Measurements from ENCODE around the gene FUBP3.

The FUBP3 gene

GRCh38 chr9:130663977-130664250, 84.5 kb downstream of the FUBP3 start:
- DNase-seq (ENCODE audit: low read depth), result no peak
- no peak overlapping the region for H3K4me3 ChIP-seq (ENCODE audit: control insufficient read depth, low read depth, low read length)
- no peak for TF ChIP-seq CTCF (conservative IDR thresholded peaks at IDR 0.05; ENCODE audit: control insufficient read depth, insufficient read depth, low read depth, low read length)

- DNase-seq (ENCODE audit: low read depth), result no peak
- TF ChIP-seq CTCF (conservative IDR thresholded peaks at IDR 0.05; ENCODE audit: control insufficient read depth, insufficient read depth, low read depth, low read length), result no peak
- no peak within 1 kb of the TSS for H3K4me3 ChIP-seq (ENCODE audit: control insufficient read depth, low read depth, low read length)
These were observed 85.1 kb downstream of the FUBP3 start, which contains the start of gene PRDM12 for GRCh38 chr9:130664251-130665028. Gene PRDM12, plus strand, starts transcription at chr9:130664594. Its CDS starts 60 bp downstream, at chr9:130664654.

DNA sequence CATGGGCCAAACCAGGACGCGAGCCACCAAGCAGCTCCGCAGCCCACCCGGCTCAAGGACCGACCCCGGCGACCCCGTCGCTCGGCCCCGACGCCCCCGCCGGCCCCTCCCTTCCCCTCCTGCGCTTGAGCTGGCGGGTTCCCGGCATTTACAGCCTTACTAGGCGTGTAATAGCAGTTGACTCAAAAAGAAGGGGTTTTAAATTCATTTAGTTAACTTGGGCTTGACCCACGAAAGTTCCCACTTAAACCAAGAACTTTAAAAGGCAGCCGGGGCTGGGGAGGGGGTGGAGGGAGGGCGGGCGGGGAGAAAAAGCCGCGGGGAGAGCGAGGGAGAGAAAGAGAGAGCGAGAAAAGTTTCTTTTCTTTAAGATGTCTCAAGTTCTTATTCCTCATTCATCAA, 85.7 kb downstream of the FUBP3 start:
- TF ChIP-seq CTCF (conservative IDR thresholded peaks at IDR 0.05; ENCODE audit: control insufficient read depth, insufficient read depth, low read depth, low read length), result no peak
- no peak for DNase-seq (ENCODE audit: low read depth)
- H3K4me3 ChIP-seq (ENCODE audit: control insufficient read depth, low read depth, low read length), result no peak overlapping the region

DNA sequence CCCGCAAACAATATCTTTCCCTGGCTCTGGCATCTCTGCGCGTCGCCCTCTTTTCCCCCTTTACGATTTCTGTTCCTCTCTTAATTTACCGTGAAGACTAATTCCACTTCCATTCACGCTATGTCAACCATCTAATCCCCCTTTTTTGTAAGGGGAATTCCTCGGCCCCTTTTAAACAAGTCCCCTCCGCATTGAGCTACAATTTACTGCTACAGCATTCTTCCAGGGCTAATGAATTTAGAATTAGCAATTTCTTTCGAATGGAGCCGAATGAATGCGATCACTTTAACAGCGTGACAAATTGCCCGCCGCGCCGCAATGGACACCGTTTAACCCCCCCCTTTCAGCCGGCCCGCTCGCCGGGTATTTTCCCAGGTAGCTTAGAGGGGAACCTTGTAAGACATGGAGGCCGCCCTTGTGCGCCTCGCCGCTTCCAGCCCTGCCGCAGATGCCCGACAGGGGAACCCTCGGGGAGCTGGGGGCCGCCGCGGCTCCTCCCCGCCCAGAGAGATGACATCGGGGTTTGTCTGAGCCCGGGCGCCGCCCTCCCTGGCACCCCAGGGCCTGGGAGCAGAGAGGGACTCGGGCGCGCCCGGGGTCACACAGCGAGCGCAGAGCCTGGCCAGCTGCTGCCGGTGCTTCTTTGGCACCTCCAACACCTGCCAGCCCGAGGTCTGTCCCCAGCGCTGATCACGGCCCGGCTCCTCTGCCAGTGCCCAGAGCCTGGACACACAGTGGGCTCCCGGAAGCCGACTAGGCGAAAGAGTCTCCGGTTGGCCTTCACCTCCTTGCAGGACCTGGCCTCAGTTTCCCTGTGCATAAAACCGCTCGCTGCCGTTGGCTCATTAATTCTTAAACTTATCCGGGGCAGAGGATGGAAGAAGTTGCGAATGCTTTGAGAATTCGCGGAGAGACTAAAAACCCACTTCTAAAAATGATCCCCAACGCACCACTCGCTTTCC, 86.3 kb downstream of the FUBP3 start:
- H3K4me3 ChIP-seq (ENCODE audit: control insufficient read depth, low read depth, low read length), result no peak overlapping the region
- no peak for TF ChIP-seq CTCF (conservative IDR thresholded peaks at IDR 0.05; ENCODE audit: control insufficient read depth, insufficient read depth, low read depth, low read length)

GRCh38 chr9:130666393-130667119, 87.2 kb downstream of the FUBP3 start:
- H3K4me3 ChIP-seq (ENCODE audit: control insufficient read depth, low read depth, low read length), result no peak overlapping the region
- no peak for TF ChIP-seq CTCF (conservative IDR thresholded peaks at IDR 0.05; ENCODE audit: control insufficient read depth, insufficient read depth, low read depth, low read length)
- no peak for DNase-seq (ENCODE audit: low read depth)

More for the DNA sequence above, 86.3 kb downstream of the FUBP3 start:
- no peak for DNase-seq (ENCODE audit: low read depth)

DNA sequence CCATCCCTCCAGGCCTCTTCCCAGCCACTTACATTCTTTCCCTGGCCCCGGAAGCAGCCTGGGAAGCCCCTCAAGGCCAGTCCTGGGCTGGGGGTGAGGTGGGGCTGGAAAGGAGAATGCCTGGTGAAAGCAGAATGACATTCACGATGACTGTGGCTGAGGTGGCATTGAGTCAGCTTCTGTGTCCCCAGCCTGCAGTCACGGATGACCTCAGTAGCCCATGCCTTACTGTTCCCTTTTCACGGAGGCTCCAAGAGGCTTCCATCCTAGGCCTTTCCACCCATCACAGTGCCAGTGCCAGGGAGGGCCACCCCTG, 87.7 kb downstream of the FUBP3 start:
- no peak for TF ChIP-seq CTCF (conservative IDR thresholded peaks at IDR 0.05; ENCODE audit: control insufficient read depth, insufficient read depth, low read depth, low read length)
- DNase-seq (ENCODE audit: low read depth), result no peak
- no peak overlapping the region for H3K4me3 ChIP-seq (ENCODE audit: control insufficient read depth, low read depth, low read length)
